ENCODE results near the gene SND1.

DNA sequence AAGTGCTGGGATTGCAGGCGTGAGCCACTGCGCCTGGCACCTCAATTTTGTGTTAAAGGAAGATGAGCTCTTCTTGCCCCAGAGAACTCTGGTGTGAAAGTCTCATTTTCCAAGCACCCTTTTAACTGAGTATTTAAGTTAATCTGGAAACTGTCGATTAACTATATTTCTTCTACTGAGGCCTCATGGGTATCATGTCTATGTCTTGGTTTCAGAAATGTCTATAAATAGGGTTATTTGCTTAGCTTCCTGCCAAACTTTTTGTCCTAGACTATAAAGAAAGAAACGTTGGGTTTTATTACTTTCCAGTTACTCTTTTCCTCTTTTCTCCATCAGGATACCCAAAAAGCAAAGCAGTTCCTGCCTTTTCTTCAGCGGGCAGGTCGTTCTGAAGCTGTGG, 276.9 kb downstream of the SND1 start:
- TF ChIP-seq, protein P1, sequence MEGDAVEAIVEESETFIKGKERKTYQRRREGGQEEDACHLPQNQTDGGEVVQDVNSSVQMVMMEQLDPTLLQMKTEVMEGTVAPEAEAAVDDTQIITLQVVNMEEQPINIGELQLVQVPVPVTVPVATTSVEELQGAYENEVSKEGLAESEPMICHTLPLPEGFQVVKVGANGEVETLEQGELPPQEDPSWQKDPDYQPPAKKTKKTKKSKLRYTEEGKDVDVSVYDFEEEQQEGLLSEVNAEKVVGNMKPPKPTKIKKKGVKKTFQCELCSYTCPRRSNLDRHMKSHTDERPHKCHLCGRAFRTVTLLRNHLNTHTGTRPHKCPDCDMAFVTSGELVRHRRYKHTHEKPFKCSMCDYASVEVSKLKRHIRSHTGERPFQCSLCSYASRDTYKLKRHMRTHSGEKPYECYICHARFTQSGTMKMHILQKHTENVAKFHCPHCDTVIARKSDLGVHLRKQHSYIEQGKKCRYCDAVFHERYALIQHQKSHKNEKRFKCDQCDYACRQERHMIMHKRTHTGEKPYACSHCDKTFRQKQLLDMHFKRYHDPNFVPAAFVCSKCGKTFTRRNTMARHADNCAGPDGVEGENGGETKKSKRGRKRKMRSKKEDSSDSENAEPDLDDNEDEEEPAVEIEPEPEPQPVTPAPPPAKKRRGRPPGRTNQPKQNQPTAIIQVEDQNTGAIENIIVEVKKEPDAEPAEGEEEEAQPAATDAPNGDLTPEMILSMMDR (IDR thresholded peaks at IDR 0.05; ENCODE audit: low read length) = no peak
- TF ChIP-seq EZH2 (IDR thresholded peaks at IDR 0.05; ENCODE audit: borderline replicate concordance, low read length) = no peak

All from OCI-LY1 (cell line).